ENCODE data around the gene GRID1. TPM values are rescaled to one million over a fixed set of nuclear protein-coding genes. Genes with fewer than 3 reads are reported as not detected.

Gene GRID1
- total RNA-seq, 1 donor from 2014 or later = 7.1 TPM

DNA sequence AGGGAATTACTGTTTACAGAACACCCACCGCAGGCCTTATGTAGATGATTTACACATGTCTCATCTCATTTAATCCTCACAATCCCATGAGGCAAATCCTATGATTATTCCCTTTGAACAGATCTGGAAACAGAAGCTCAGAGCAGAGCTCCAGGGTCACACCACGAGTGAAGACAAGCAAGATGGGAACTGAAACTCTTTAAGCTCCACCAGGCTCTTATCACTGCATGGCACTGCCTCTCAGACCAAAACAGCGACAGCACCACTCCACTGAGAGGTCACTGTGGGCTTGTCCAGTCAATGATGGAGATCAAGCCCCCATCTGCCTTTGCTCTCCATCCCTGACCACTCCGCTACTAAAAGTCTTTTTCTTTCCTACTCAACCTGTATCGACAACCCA, 5.9 kb downstream of the GRID1 start:
- no peaks in the 10 kb centered on the region for H3K27me3 ChIP-seq
- TF ChIP-seq, protein P1, sequence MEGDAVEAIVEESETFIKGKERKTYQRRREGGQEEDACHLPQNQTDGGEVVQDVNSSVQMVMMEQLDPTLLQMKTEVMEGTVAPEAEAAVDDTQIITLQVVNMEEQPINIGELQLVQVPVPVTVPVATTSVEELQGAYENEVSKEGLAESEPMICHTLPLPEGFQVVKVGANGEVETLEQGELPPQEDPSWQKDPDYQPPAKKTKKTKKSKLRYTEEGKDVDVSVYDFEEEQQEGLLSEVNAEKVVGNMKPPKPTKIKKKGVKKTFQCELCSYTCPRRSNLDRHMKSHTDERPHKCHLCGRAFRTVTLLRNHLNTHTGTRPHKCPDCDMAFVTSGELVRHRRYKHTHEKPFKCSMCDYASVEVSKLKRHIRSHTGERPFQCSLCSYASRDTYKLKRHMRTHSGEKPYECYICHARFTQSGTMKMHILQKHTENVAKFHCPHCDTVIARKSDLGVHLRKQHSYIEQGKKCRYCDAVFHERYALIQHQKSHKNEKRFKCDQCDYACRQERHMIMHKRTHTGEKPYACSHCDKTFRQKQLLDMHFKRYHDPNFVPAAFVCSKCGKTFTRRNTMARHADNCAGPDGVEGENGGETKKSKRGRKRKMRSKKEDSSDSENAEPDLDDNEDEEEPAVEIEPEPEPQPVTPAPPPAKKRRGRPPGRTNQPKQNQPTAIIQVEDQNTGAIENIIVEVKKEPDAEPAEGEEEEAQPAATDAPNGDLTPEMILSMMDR (IDR thresholded peaks at IDR 0.05) = no peak
- TF ChIP-seq POLR2A (IDR thresholded peaks at IDR 0.05) (no peak), POLR2AphosphoS5 (IDR thresholded peaks at IDR 0.05; ENCODE audit: insufficient read depth in 1 of 2, low read depth in 1 of 2) (no peak)
- H3K36me3 ChIP-seq = no peaks in the 10 kb centered on the region
- H3K4me3 ChIP-seq = no peak overlapping the region
- intact Hi-C loops (cut with DNase I) = no loop called here
- no peak overlapping the region for H3K27ac ChIP-seq
- H3K9me3 ChIP-seq = no peaks in the 10 kb centered on the region
- DNase-seq (ENCODE audit: extremely low spot score in 2 of 2) = no peak
- H3K4me1 ChIP-seq = peaks cover 22% of the 10 kb centered on the region

DNA sequence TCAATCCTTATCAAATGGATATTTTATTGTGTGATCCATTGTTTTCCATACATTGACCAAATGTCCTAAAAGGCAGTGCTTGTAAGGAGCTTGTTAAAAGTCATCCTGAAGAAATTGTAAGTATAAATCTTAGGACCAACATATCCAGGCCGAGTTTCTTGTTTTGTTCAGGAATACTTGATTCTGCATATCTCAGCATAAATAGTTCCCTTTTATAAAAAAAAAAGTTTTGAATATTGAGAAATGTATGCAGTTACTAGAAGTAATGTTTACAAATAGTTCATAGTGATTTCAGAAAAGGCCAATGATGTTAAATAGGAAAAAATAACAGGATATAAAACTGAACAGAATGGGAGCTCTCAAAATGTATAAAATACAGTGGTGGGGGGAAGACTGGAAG, 6.6 kb downstream of the GRID1 start:
- intact Hi-C loops (cut with DNase I) = no loop called here

DNA sequence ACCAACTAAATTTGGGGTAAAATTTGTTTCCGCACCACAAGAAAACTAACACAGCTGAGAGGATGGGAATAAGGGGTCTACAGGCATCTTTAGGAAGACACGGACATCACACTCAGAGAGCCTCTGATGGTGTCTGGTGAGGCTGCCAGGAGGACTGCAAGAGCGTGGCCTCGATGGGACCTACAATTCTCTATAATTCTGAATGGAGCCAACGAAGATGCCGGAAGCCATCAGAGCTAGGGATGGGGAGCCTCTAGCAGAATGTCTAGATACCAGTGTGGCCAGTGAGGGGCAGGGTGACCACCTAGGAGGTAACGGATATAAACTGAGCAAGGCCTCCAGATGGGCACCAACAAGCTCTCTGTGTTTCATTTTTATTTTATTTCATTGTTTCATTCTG, 7.5 kb downstream of the GRID1 start:
- Histone ChIP-seq H3K27ac (no peak overlapping the region), H3K27me3 (no peaks in the 10 kb centered on the region), H3K4me1 (peaks cover 9% of the 10 kb centered on the region), H3K4me3 (no peak overlapping the region), H3K9me3 (no peaks in the 10 kb centered on the region), H3K36me3 (no peaks in the 10 kb centered on the region)
- no peak for DNase-seq (ENCODE audit: extremely low spot score in 2 of 2)
- TF ChIP-seq POLR2AphosphoS5 (IDR thresholded peaks at IDR 0.05; ENCODE audit: insufficient read depth in 1 of 2, low read depth in 1 of 2) = no peak
- intact Hi-C loops (cut with DNase I) = no loop called here

More for the DNA sequence above, 6.6 kb downstream of the GRID1 start:
- Histone ChIP-seq H3K9me3 (no peaks in the 10 kb centered on the region), H3K4me1 (peaks cover 15% of the 10 kb centered on the region), H3K27me3 (no peaks in the 10 kb centered on the region), H3K4me3 (no peak overlapping the region), H3K27ac (no peak overlapping the region), H3K36me3 (no peaks in the 10 kb centered on the region)
- no peak for DNase-seq (ENCODE audit: extremely low spot score in 2 of 2)
- no peak for TF ChIP-seq POLR2AphosphoS5 (IDR thresholded peaks at IDR 0.05; ENCODE audit: insufficient read depth in 1 of 2, low read depth in 1 of 2)
- TF ChIP-seq POLR2A (IDR thresholded peaks at IDR 0.05) = no peak
- TF ChIP-seq, protein P1 (IDR thresholded peaks at IDR 0.05) = no peak

DNA sequence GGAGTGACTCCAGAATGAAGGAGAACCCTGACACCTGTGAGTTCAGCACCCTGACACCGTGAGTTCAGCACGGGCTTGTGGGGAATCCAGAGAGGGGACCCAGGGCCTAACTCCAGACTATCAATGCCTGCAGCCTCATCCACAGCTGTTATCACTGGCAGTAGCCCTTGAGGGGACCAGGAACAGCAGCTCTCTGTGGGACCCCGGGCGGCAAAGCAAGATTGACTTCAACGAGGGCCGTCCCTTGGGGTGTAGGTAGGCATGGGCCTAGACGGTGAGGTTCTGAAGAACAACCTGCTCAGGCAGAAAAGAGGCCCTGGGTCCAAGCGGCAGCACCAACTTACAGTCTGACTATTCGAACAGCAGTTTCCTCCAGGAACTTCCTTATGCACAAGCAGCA, 8.9 kb downstream of the GRID1 start:
- Histone ChIP-seq H3K4me3 (no peak overlapping the region), H3K9me3 (no peaks in the 10 kb centered on the region), H3K4me1 (no peaks in the 10 kb centered on the region), H3K27me3 (no peaks in the 10 kb centered on the region), H3K27ac (no peak overlapping the region), H3K36me3 (no peaks in the 10 kb centered on the region)
- no peak for TF ChIP-seq POLR2A (IDR thresholded peaks at IDR 0.05)
- DNase-seq (ENCODE audit: extremely low spot score in 2 of 2) = no peak
- intact Hi-C loops (cut with DNase I) = no loop called here

DNA sequence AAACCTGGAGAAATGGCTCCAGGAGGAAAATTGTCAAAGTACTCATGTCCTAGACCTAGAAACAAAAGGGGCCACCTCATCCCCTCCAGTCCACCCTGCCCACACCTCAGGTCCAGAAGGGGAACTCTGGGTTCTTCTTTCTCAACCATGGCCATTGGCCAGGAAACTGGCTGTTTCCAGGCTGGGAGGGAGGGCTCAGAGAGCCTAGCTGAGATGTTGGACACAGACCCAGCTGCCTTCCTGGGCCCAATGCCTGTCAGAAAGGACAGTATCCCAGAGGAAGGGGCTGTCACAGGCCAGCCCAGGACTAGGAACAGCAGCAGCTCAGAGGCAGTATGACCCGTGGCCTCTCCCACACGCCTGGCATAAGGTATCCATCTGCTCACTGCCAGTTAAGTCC, 9.6 kb downstream of the GRID1 start:
- Histone ChIP-seq H3K27me3 (no peaks in the 10 kb centered on the region), H3K4me3 (no peak overlapping the region), H3K9me3 (no peaks in the 10 kb centered on the region), H3K4me1 (no peaks in the 10 kb centered on the region), H3K36me3 (no peaks in the 10 kb centered on the region), H3K27ac (no peak overlapping the region)
- TF ChIP-seq, protein P1 (IDR thresholded peaks at IDR 0.05) = no peak
- TF ChIP-seq POLR2AphosphoS5 (IDR thresholded peaks at IDR 0.05; ENCODE audit: insufficient read depth in 1 of 2, low read depth in 1 of 2) (no peak), POLR2A (IDR thresholded peaks at IDR 0.05) (no peak)
- intact Hi-C loops (cut with DNase I) = no loop called here
- no peak for DNase-seq (ENCODE audit: extremely low spot score in 2 of 2)

DNA sequence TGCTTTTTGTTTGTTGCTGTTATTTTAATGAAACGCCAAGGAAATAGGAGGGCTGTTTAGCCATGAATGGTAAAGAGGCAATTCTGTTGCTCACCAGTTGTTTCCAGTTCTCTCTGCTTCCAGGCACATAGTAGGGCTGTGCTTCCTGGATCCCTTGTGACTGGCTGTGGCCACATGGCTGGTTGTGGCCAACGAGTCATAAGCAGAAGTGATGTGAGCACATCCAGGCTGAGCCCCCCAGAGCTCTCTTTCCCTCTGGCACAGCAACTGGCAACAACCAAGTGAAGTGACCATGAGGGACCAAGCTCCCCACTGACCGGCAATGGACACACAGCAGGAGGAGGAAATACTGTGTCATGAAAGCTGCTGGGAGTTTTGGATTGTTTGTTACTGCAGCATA, 10.3 kb downstream of the GRID1 start:
- H3K27me3 ChIP-seq = no peaks in the 10 kb centered on the region
- H3K4me1 ChIP-seq = no peaks in the 10 kb centered on the region
- H3K4me3 ChIP-seq = no peak overlapping the region
- no peak for TF ChIP-seq POLR2AphosphoS5 (IDR thresholded peaks at IDR 0.05; ENCODE audit: insufficient read depth in 1 of 2, low read depth in 1 of 2)
- TF ChIP-seq, protein P1 (IDR thresholded peaks at IDR 0.05) = no peak
- TF ChIP-seq POLR2A (IDR thresholded peaks at IDR 0.05) = no peak
- DNase-seq (ENCODE audit: extremely low spot score in 2 of 2) = no peak
- intact Hi-C loops (cut with DNase I) = no loop called here
- no peaks in the 10 kb centered on the region for H3K9me3 ChIP-seq
- no peak overlapping the region for H3K27ac ChIP-seq
- no peaks in the 10 kb centered on the region for H3K36me3 ChIP-seq
